ENCODE data around the gene BMPR1B.

BMPR1B gene

DNA sequence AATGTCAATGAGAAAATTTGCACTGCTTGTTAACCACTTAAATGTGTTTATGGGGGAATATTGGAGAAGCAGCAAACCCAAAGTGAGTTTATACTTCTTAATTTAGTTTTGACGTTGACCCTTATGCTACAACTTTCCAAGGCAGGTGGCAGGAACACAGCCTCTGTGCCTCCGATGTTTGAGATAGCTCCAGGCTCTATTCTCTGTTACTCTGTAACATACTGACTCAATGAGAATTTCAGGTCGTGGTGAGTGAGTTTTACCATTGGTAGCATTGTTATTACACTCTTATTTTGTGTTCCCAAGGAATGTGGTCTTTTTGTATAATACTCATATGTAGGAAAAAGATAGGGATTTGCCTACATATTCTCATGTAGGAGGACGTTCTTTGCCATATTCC is 210.7 kb downstream of the BMPR1B start:
- TF ChIP-seq, protein P1, sequence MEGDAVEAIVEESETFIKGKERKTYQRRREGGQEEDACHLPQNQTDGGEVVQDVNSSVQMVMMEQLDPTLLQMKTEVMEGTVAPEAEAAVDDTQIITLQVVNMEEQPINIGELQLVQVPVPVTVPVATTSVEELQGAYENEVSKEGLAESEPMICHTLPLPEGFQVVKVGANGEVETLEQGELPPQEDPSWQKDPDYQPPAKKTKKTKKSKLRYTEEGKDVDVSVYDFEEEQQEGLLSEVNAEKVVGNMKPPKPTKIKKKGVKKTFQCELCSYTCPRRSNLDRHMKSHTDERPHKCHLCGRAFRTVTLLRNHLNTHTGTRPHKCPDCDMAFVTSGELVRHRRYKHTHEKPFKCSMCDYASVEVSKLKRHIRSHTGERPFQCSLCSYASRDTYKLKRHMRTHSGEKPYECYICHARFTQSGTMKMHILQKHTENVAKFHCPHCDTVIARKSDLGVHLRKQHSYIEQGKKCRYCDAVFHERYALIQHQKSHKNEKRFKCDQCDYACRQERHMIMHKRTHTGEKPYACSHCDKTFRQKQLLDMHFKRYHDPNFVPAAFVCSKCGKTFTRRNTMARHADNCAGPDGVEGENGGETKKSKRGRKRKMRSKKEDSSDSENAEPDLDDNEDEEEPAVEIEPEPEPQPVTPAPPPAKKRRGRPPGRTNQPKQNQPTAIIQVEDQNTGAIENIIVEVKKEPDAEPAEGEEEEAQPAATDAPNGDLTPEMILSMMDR (IDR thresholded peaks at IDR 0.05; ENCODE audit: low read length, missing control alignments): no peak
- no peak for DNase-seq (ENCODE audit: low read depth)
- H3K4me3 ChIP-seq (replicated peaks; ENCODE audit: low read depth, low read length): no peak overlapping the region

DNA sequence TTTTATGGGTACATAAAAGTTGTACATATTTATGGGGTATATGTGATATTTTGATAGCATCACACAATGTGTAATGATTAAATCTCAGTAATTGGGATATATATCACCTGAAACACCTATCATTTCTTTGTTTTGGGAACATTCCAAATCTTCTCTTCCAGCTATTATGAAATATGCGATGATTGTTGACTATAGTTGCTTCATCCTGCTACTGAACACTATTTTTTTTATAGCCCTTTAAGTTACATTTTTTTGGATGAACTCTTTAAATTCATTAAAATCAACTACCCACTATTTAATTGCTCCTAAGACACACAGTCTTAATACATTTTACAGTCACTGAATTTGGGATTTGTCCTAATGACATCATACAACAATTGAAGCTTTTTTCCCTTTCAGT is 212.9 kb downstream of the BMPR1B start:
- no peak for DNase-seq (ENCODE audit: low read depth)
- no peak overlapping the region for H3K4me3 ChIP-seq (replicated peaks; ENCODE audit: low read depth, low read length)
- TF ChIP-seq, protein P1 (IDR thresholded peaks at IDR 0.05; ENCODE audit: low read length, missing control alignments): no peak

DNA sequence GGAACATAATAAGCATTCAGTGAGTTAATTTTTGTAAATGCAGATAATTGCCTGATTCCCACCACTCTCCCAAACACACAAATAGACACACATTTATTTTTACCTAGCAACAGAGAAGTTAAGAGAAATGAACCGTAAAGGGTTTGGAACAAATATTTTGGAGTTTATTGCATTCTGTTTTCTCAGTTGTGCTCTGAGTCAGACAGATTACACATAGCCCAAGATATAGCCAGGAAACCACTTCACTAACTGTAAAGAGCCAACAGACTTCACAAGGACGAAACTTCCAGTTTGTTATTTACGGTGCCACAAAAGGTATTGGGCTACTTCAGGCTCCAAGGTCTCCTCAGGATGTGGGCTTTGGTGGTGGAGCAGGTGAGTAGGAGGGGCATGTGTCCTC is 217.0 kb downstream of the BMPR1B start:
- no peak overlapping the region for H3K4me3 ChIP-seq (replicated peaks; ENCODE audit: low read depth, low read length)
- peak; percentile 67 for DNase-seq (ENCODE audit: low read depth)
- TF ChIP-seq, protein P1 (IDR thresholded peaks at IDR 0.05; ENCODE audit: low read length, missing control alignments): no peak

DNA sequence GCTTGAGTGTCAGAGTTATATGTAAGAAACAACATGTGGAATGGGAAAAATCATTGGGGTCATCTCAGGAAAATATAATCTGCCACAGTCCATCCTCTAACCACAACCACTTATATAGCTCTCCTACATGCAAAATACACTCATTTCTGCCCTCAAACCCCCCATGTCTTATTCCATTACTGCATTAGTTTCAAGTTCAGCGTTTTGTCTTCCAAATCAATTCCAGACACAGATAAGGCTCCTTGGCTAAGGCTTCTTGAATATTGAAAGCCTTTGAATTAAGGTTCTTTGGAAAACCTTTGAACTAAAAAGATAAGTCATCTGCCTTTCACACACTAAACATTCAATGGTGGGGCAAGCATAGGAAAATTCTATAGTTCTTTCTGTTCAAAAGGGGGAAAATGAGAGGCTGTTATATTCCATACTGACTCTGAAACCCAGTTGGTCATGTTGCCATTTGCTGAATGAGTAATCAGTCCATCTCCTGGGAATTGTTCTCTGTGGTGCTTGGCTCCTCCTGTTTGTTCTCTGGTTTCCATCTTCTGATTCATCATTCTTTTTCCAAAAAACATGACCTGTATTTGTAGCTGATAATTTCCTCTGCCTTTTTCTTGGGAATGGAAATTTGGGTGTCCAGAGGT is 218.7 kb downstream of the BMPR1B start:
- H3K4me3 ChIP-seq (replicated peaks; ENCODE audit: low read depth, low read length): no peak overlapping the region
- TF ChIP-seq, protein P1 (IDR thresholded peaks at IDR 0.05; ENCODE audit: low read length, missing control alignments): no peak
- DNase-seq (ENCODE audit: low read depth): peak; percentile 80

DNA sequence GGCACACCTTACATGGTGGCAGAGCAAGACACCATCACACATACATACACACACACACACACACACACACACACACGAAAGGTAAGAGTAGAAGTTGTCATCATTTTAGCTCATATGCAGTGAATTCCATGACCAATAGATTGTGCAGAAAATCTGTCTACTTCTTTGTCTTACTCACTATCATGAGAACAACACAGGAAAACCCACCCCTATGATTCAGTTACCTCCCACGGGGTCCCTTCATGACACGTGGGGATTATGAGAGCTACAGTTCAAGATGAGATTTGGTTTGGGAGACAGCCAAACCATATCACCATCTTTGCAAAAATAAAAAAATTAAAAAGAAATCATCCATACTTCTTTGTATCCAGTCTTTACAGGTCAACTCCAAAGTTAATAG is 221.1 kb downstream of the BMPR1B start:
- H3K4me3 ChIP-seq (replicated peaks; ENCODE audit: low read depth, low read length): no peak overlapping the region
- TF ChIP-seq, protein P1 (IDR thresholded peaks at IDR 0.05; ENCODE audit: low read length, missing control alignments): no peak
- DNase-seq (ENCODE audit: low read depth): peak; percentile 42

DNA sequence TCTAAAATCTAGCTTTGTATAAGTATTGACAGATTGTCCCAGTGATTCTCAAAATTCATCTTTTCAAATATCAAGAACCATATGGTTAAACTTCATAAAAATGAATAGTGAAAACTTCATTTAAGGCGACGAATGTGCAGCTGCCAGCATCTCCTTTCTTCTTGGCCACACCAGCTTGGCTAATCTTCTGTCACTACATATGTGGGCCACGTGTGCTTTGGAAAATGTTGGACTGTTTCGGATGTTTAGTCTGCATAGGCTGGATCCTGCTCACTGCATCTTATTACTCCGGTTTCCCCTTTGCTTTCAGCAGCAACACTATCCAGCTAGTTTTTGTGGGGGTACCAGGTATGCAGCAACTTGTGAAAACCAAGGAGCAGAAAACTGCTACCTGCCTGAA is 221.9 kb downstream of the BMPR1B start:
- H3K4me3 ChIP-seq (replicated peaks; ENCODE audit: low read depth, low read length): no peak overlapping the region
- TF ChIP-seq, protein P1 (IDR thresholded peaks at IDR 0.05; ENCODE audit: low read length, missing control alignments): no peak
- no peak for DNase-seq (ENCODE audit: low read depth)
